H9 (cell line): ENCODE data around the gene PARVB. TPM values are rescaled to one million over a fixed set of nuclear protein-coding genes. Genes with fewer than 3 reads are reported as not detected.

Experiments used
- DNase-seq: peaks from one replicate; pipeline ENCODE4 v3.0.0-alpha.2; 2017
- H2AFZ ChIP-seq: one replicate; pipeline ENCODE4 v1.6.1; 2013; ENCODE audit warnings: mild to moderate bottlenecking, low read length, control low read depth, moderate library complexity
- H2AK5ac ChIP-seq: 2 replicates; pipeline ENCODE4 v1.6.1; 2013; ENCODE audit warnings: low read length, control low read depth, mixed read lengths; ENCODE audit not compliant: insufficient read length
- H2BK120ac ChIP-seq: one replicate; pipeline ENCODE4 v1.6.1; 2013; ENCODE audit warnings: low read depth, mild to moderate bottlenecking, low read length, control low read depth, inconsistent platforms; ENCODE audit not compliant: poor library complexity, severe bottlenecking
- H2BK12ac ChIP-seq: 2 replicates; pipeline ENCODE4 v1.6.1; 2013; ENCODE audit warnings: low read length, control low read depth, mixed read lengths, low read depth; ENCODE audit not compliant: insufficient read length
- H2BK15ac ChIP-seq: 2 replicates; pipeline ENCODE4 v1.6.1; 2013; ENCODE audit warnings: low read depth, low read length, control low read depth
- H2BK20ac ChIP-seq: one replicate; pipeline ENCODE4 v1.6.1; 2013; ENCODE audit warnings: low read depth, mild to moderate bottlenecking, low read length, control low read depth, inconsistent platforms; ENCODE audit not compliant: poor library complexity, severe bottlenecking
- H2BK5ac ChIP-seq: 2 replicates; pipeline ENCODE4 v1.6.1; 2013; ENCODE audit warnings: low read length, control low read depth, mixed read lengths; ENCODE audit not compliant: insufficient read length
- H3K14ac ChIP-seq: 2 replicates; pipeline ENCODE4 v1.6.1; 2013; ENCODE audit warnings: low read length, control low read depth; ENCODE audit not compliant: insufficient read depth
- H3K18ac ChIP-seq: 2 replicates; pipeline ENCODE4 v1.6.1; 2013; ENCODE audit warnings: low read depth, mild to moderate bottlenecking, mixed read lengths, low read length, control low read depth; ENCODE audit not compliant: insufficient read length
- H3K23ac ChIP-seq: 2 replicates; pipeline ENCODE4 v1.6.1; 2013; ENCODE audit warnings: low read length, control low read depth, mixed read lengths, low read depth; ENCODE audit not compliant: insufficient read length
- H3K23me2 ChIP-seq: 2 replicates; pipeline ENCODE4 v1.6.1; 2013; ENCODE audit warnings: low read depth, mild to moderate bottlenecking, mixed read lengths, low read length, control low read depth; ENCODE audit not compliant: insufficient read length, poor library complexity, severe bottlenecking
- H3K27ac ChIP-seq: 2 replicates; pipeline ENCODE4 v1.5.1; 2013; ENCODE audit warnings: low read length, control low read depth, mixed read lengths, low read depth; ENCODE audit not compliant: insufficient read length
- H3K27me3 ChIP-seq: 2 replicates; pipeline ENCODE4 v1.6.1; 2013; ENCODE audit warnings: low read length, control low read depth, inconsistent platforms; ENCODE audit not compliant: insufficient read depth
- H3K4ac ChIP-seq: 2 replicates; pipeline ENCODE4 v1.6.1; 2013; ENCODE audit warnings: low read depth, mild to moderate bottlenecking, control low read depth, inconsistent platforms, low read length, moderate library complexity
- H3K4me1 ChIP-seq: 2 replicates; pipeline ENCODE4 v1.6.1; 2013; ENCODE audit warnings: low read length, control low read depth, inconsistent platforms; ENCODE audit not compliant: insufficient read depth
- H3K4me2 ChIP-seq: 2 replicates; pipeline ENCODE4 v1.6.1; 2013; ENCODE audit warnings: low read length, control low read depth, mixed read lengths; ENCODE audit not compliant: insufficient read length, insufficient read depth
- H3K56ac ChIP-seq: 2 replicates; pipeline ENCODE4 v1.6.1; 2013; ENCODE audit warnings: low read depth, mild to moderate bottlenecking, mixed read lengths, low read length, control low read depth; ENCODE audit not compliant: insufficient read length
- H3K79me1 ChIP-seq: 2 replicates; pipeline ENCODE4 v1.6.1; 2013; ENCODE audit warnings: low read depth, mild to moderate bottlenecking, moderate library complexity, low read length, control low read depth, inconsistent platforms; ENCODE audit not compliant: insufficient read depth, poor library complexity, severe bottlenecking
- H3K79me2 ChIP-seq: 2 replicates; pipeline ENCODE4 v1.6.1; 2013; ENCODE audit warnings: low read length, control low read depth, inconsistent platforms; ENCODE audit not compliant: insufficient read depth
- H3K9ac ChIP-seq: 2 replicates; pipeline ENCODE4 v1.6.1; 2013; ENCODE audit warnings: low read length, control low read depth, mixed read lengths; ENCODE audit not compliant: insufficient read length; ENCODE audit errors: extremely low read depth
- H3K9me3 ChIP-seq: one replicate; pipeline ENCODE4 v1.6.1; 2013; ENCODE audit warnings: low read depth, low read length, inconsistent platforms; ENCODE audit not compliant: control insufficient read depth
- H3T11ph ChIP-seq: one replicate; pipeline ENCODE4 v1.6.1; 2013; ENCODE audit warnings: mild to moderate bottlenecking, low read length, control low read depth, inconsistent platforms
- H4K20me1 ChIP-seq: one replicate; pipeline ENCODE4 v1.6.1; 2013; ENCODE audit not compliant: control insufficient read depth, insufficient read length, insufficient read depth
- H4K5ac ChIP-seq: 2 replicates; pipeline ENCODE4 v1.6.1; 2013; ENCODE audit warnings: low read depth, mild to moderate bottlenecking, mixed read lengths, low read length, control low read depth; ENCODE audit not compliant: insufficient read length
- H4K8ac ChIP-seq: replicated peaks from 2 replicates; pipeline ENCODE4 v1.6.1; 2013; ENCODE audit warnings: low read length, control low read depth, mixed read lengths, low read depth; ENCODE audit not compliant: insufficient read length
- H4K91ac ChIP-seq: 2 replicates; pipeline ENCODE4 v1.6.1; 2013; ENCODE audit warnings: low read depth, mild to moderate bottlenecking, moderate library complexity, mixed read lengths, low read length, control low read depth; ENCODE audit not compliant: insufficient read length
- H3K27ac Mint-ChIP-seq, 3 experiments: 2 replicates in 2 of 3; 3 replicates in 1 of 3; pipeline ENCODE4 v1.8.0; 2020 to 2021; ENCODE audit warnings: mixed read lengths in 3 of 3, mild to moderate bottlenecking in 1 of 3, moderate library complexity in 1 of 3
- H3K27me3 Mint-ChIP-seq: 2 replicates; pipeline ENCODE4 v1.8.0; 2021; ENCODE audit warnings: low read depth, mild to moderate bottlenecking, moderate library complexity, mixed read lengths
- H3K36me3 Mint-ChIP-seq, 3 experiments: 2 replicates in 2 of 3; 3 replicates in 1 of 3; pipeline ENCODE4 v1.8.0; 2020 to 2021; ENCODE audit warnings: low read depth in 3 of 3, mixed read lengths in 3 of 3; ENCODE audit not compliant: insufficient read depth in 1 of 3
- H3K4me1 Mint-ChIP-seq, 2 experiments: 2 replicates each; pipeline ENCODE4 v1.8.0; 2020; ENCODE audit warnings: mixed read lengths in 2 of 2
- H3K4me3 Mint-ChIP-seq, 2 experiments: 2 replicates in 1 of 2; 3 replicates in 1 of 2; pipeline ENCODE4 v1.8.0; 2020 to 2021; ENCODE audit warnings: mild to moderate bottlenecking in 2 of 2, mixed read lengths in 2 of 2, moderate library complexity in 1 of 2
- H3K9me3 Mint-ChIP-seq, 2 experiments: 2 replicates in 1 of 2; 3 replicates in 1 of 2; pipeline ENCODE4 v1.8.0; 2020; ENCODE audit warnings: mild to moderate bottlenecking in 2 of 2, mixed read lengths in 2 of 2, moderate library complexity in 1 of 2
- WGBS: extraction: QIAGEN DNeasy Blood & Tissue Kit; methylation state at CpG from one replicate; pipeline ENCODE4 v1.1.7; 2013; ENCODE audit warnings: missing lambda C conversion rate, low lambda C conversion rate, mixed read lengths; ENCODE audit not compliant: insufficient read length; ENCODE audit errors: extremely low coverage; 5-methylcytosine and 5-hydroxymethylcytosine counted together
- total RNA-seq: library from RNA; stranded (reverse); gene quantifications from 2 replicates; pipeline ENCODE4 v1.2.1, GENCODE V29; 2021
- TF ChIP-seq, protein P1 (sequence below): fragments of 200-600 bp; sonication (generic); conservative IDR thresholded peaks from 3 replicates; pipeline ENCODE4 v1.8.0; 2021; ENCODE audit warnings: antibody characterized with exemption, mild to moderate bottlenecking

PARVB gene
- total RNA-seq, 1 experiment from 2014 or later = 15.6 TPM

DNA sequence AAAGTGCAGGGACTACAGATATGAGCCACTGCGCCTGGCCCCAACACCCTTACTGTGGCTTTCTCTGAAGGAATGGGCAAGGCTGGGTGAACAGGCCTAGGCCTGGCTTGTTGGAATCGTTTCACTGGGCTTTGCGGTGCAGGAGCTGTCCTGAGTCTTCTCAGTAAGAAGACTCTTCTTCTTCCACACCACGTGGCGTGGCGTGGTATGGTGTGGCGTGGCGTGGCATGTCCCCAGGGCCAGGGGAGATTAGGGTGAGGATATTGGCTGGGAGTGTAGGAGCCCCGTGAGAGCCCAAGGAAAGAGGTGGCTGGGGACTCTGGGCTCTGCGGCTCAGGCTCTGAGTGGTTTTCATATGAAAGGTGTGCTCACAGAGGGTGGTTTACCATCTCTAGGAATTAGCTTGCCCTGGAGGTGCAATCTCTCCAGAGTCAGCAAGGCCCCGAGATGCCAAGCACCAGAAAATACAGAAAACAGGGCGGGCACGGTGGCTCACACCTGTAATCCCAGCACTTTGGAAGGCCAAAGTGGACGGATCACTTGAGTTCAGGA lies 70.7 kb downstream of the PARVB start:
- Histone ChIP-seq H3K27me3 (no peaks in the 10 kb centered on the region), H4K8ac (no peak overlapping the region), H4K91ac (no peak overlapping the region), H2BK5ac (no peak overlapping the region), H3K23ac (no peak overlapping the region), H3K79me1 (no peaks in the 10 kb centered on the region), H3K4me1 (no peaks in the 10 kb centered on the region), H3K27ac (no peak overlapping the region), H3K14ac (no peak overlapping the region), H2BK120ac (no peak overlapping the region), H3K23me2 (no peaks in the 10 kb centered on the region), H3K9ac (no peak overlapping the region), H2AFZ (no peak overlapping the region), H3K4me2 (no peak overlapping the region), H2BK12ac (no peak overlapping the region), H4K5ac (no peak overlapping the region), H3K79me2 (no peaks in the 10 kb centered on the region), H2BK15ac (no peak overlapping the region), H4K20me1 (no peaks in the 10 kb centered on the region), H3K9me3 (no peaks in the 10 kb centered on the region), H3K18ac (no peak overlapping the region), H3K4ac (no peak overlapping the region), H3K56ac (no peak overlapping the region), H3T11ph (no peak overlapping the region), H2BK20ac (no peak overlapping the region), H2AK5ac (no peak overlapping the region)
- TF ChIP-seq, protein P1, sequence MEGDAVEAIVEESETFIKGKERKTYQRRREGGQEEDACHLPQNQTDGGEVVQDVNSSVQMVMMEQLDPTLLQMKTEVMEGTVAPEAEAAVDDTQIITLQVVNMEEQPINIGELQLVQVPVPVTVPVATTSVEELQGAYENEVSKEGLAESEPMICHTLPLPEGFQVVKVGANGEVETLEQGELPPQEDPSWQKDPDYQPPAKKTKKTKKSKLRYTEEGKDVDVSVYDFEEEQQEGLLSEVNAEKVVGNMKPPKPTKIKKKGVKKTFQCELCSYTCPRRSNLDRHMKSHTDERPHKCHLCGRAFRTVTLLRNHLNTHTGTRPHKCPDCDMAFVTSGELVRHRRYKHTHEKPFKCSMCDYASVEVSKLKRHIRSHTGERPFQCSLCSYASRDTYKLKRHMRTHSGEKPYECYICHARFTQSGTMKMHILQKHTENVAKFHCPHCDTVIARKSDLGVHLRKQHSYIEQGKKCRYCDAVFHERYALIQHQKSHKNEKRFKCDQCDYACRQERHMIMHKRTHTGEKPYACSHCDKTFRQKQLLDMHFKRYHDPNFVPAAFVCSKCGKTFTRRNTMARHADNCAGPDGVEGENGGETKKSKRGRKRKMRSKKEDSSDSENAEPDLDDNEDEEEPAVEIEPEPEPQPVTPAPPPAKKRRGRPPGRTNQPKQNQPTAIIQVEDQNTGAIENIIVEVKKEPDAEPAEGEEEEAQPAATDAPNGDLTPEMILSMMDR = no peak
- Mint-ChIP-seq H3K4me3 (no peak overlapping the region), H3K36me3 (peaks cover 0 to 2% (median 0%) of the 10 kb centered on the region in 3 experiments; a peak in 1 of 7 replicates), H3K27me3 (no peaks in the 10 kb centered on the region; the same call in 1 of the 2 replicates), H3K4me1 (peaks cover 14 to 17% of the 10 kb centered on the region in 2 experiments), H3K27ac (peak overlapping the region; percentile 20 to 96 (median 94); a peak in 5 of 7 replicates), H3K9me3 (no peaks in the 10 kb centered on the region)
- WGBS = no CpG with 5 or more reads among the region's 14 CpGs
- DNase-seq = no peak
